ENCODE data around the gene IP6K1.

IP6K1 gene

DNA sequence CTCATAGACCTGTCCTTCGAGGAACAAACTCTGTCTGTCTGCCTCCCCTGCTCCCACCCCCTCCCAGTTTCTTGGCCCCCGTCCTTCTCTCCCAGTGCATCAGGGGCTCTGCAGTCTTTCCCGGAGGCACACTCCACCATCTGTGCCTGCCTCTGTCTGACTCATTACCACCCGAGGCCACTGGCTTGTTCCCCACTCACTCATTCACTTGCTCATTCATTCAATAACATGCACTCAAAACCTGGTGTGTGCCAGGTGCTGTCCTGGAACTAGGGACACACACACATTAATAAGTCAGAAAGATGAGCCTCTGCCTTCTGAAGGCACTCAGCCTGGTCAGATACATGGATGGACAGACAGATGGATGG, 79.2 kb downstream of the IP6K1 start:
- ChIA-PET CTCF (no interaction called here), POLR2A (no interaction called here)
- no peak for DNase-seq (ENCODE audit: extremely low spot score)
- no peak for TF ChIP-seq ARNT (IDR thresholded peaks at IDR 0.05)
- no peak for TF ChIP-seq FOXA1 (IDR thresholded peaks at IDR 0.05)
- no peak for TF ChIP-seq L3MBTL2 (conservative IDR thresholded peaks at IDR 0.05)
- TF ChIP-seq, protein P1, sequence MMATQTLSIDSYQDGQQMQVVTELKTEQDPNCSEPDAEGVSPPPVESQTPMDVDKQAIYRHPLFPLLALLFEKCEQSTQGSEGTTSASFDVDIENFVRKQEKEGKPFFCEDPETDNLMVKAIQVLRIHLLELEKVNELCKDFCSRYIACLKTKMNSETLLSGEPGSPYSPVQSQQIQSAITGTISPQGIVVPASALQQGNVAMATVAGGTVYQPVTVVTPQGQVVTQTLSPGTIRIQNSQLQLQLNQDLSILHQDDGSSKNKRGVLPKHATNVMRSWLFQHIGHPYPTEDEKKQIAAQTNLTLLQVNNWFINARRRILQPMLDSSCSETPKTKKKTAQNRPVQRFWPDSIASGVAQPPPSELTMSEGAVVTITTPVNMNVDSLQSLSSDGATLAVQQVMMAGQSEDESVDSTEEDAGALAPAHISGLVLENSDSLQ (IDR thresholded peaks at IDR 0.05): no peak
- no peak for TF ChIP-seq TARDBP (IDR thresholded peaks at IDR 0.05)
- no peak for TF ChIP-seq FOXK2 (IDR thresholded peaks at IDR 0.05)
- no peak for TF ChIP-seq FOXM1 (IDR thresholded peaks at IDR 0.05; ENCODE audit: borderline replicate concordance)
- TF ChIP-seq CTBP1 (IDR thresholded peaks at IDR 0.05; ENCODE audit: borderline replicate concordance): no peak
- no peak for TF ChIP-seq ELF4 (IDR thresholded peaks at IDR 0.05)
- no peak for TF ChIP-seq HDGF (IDR thresholded peaks at IDR 0.05; ENCODE audit: borderline replicate concordance)
- no peak for TF ChIP-seq SP1 (IDR thresholded peaks at IDR 0.05)
- no peak for TF ChIP-seq LEF1 (IDR thresholded peaks at IDR 0.05; ENCODE audit: borderline replicate concordance)

- POLR2A ChIA-PET: interaction anchor here (1.0 kb wide), 1 partner anchor 16 kb away, joined by 4 read pairs; no protein-coding TSS in a partner anchor
- CTCF ChIA-PET: no interaction called here
- DNase-seq (ENCODE audit: extremely low spot score): no peak
- TF ChIP-seq BHLHE40 (IDR thresholded peaks at IDR 0.05; ENCODE audit: borderline replicate concordance) (no peak), HDGF (IDR thresholded peaks at IDR 0.05; ENCODE audit: borderline replicate concordance) (no peak)
These were observed 79.8 kb downstream of the IP6K1 start for GRCh38 chr3:49706456-49707112.

DNA sequence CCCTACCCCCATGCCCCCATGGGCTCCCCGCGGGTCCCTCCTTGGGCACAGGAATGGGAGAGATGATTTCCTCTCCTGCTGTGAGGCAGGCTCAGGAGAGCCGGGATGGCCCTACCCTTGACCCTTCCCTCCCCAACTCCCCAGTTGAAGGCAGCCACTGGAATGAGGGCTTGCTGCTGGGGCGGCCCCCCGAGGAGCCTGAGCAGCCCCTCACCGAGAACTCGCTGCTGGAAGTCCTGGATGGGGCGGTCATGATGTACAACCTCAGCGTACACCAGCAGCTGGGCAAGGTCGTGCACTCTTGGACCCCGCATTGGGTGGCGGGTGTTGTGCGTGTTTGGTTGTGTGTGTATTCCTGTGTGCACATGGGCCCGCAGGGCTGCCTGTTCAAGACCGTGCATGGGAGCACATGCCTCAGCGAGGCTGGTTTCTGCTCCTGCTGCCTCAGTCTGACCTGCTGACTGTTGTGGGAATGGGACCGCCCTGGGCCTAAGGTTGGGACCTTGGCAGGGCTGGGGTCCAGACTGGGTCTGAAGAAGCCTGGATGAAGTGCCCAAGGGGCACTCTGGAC, 80.9 kb downstream of the IP6K1 start:
- TF ChIP-seq ARNT (IDR thresholded peaks at IDR 0.05): no peak
- TF ChIP-seq TARDBP (IDR thresholded peaks at IDR 0.05): no peak
- TF ChIP-seq LEF1 (IDR thresholded peaks at IDR 0.05; ENCODE audit: borderline replicate concordance): no peak
- TF ChIP-seq, protein P1 (IDR thresholded peaks at IDR 0.05): no peak
- no peak for TF ChIP-seq FOXK2 (IDR thresholded peaks at IDR 0.05)
- TF ChIP-seq ZNF384 (IDR thresholded peaks at IDR 0.05): no peak
- no peak for TF ChIP-seq SP1 (IDR thresholded peaks at IDR 0.05)
- TF ChIP-seq BHLHE40 (IDR thresholded peaks at IDR 0.05; ENCODE audit: borderline replicate concordance): no peak
- TF ChIP-seq NFRKB (IDR thresholded peaks at IDR 0.05): no peak
- no peak for TF ChIP-seq CTBP1 (IDR thresholded peaks at IDR 0.05; ENCODE audit: borderline replicate concordance)
- no peak for TF ChIP-seq FOXM1 (IDR thresholded peaks at IDR 0.05; ENCODE audit: borderline replicate concordance)
- no peak for TF ChIP-seq FOXA1 (IDR thresholded peaks at IDR 0.05)
- TF ChIP-seq HDGF (IDR thresholded peaks at IDR 0.05; ENCODE audit: borderline replicate concordance): no peak
- no peak for TF ChIP-seq ELF4 (IDR thresholded peaks at IDR 0.05)
- TF ChIP-seq L3MBTL2 (conservative IDR thresholded peaks at IDR 0.05): no peak
- TF ChIP-seq SUZ12 (IDR thresholded peaks at IDR 0.05): no peak
- no peak for DNase-seq (ENCODE audit: extremely low spot score)
- ChIA-PET CTCF (no interaction called here), POLR2A (interaction anchor here (1.0 kb wide), 1 partner anchor 17 kb away, joined by 4 read pairs; no protein-coding TSS in a partner anchor)

- no peak for DNase-seq (ENCODE audit: extremely low spot score)
- TF ChIP-seq ELF4 (IDR thresholded peaks at IDR 0.05) (no peak), SP1 (IDR thresholded peaks at IDR 0.05) (no peak), NFRKB (IDR thresholded peaks at IDR 0.05) (no peak), FOXK2 (IDR thresholded peaks at IDR 0.05) (no peak), FOXM1 (IDR thresholded peaks at IDR 0.05; ENCODE audit: borderline replicate concordance) (no peak), ZNF384 (IDR thresholded peaks at IDR 0.05) (no peak), L3MBTL2 (conservative IDR thresholded peaks at IDR 0.05) (no peak), SUZ12 (IDR thresholded peaks at IDR 0.05) (no peak), ARNT (IDR thresholded peaks at IDR 0.05) (no peak), TARDBP (IDR thresholded peaks at IDR 0.05) (no peak), HDGF (IDR thresholded peaks at IDR 0.05; ENCODE audit: borderline replicate concordance) (no peak), LEF1 (IDR thresholded peaks at IDR 0.05; ENCODE audit: borderline replicate concordance) (no peak), BHLHE40 (IDR thresholded peaks at IDR 0.05; ENCODE audit: borderline replicate concordance) (no peak), CTBP1 (IDR thresholded peaks at IDR 0.05; ENCODE audit: borderline replicate concordance) (no peak), FOXA1 (IDR thresholded peaks at IDR 0.05) (no peak)
- TF ChIP-seq, protein P1 (IDR thresholded peaks at IDR 0.05): no peak
- ChIA-PET CTCF (no interaction called here), POLR2A (no interaction called here)
These were observed 81.7 kb downstream of the IP6K1 start for GRCh38 chr3:49704629-49705028.

GRCh38 chr3:49703956-49704355, 82.4 kb downstream of the IP6K1 start:
- CTCF ChIA-PET: no interaction called here
- no peak for TF ChIP-seq SP1 (IDR thresholded peaks at IDR 0.05)
- TF ChIP-seq, protein P1 (IDR thresholded peaks at IDR 0.05): no peak
- no peak for TF ChIP-seq BHLHE40 (IDR thresholded peaks at IDR 0.05; ENCODE audit: borderline replicate concordance)
- no peak for TF ChIP-seq ARNT (IDR thresholded peaks at IDR 0.05)
- no peak for TF ChIP-seq SUZ12 (IDR thresholded peaks at IDR 0.05)
- no peak for TF ChIP-seq HDGF (IDR thresholded peaks at IDR 0.05; ENCODE audit: borderline replicate concordance)
- no peak for TF ChIP-seq FOXM1 (IDR thresholded peaks at IDR 0.05; ENCODE audit: borderline replicate concordance)
- TF ChIP-seq CTBP1 (IDR thresholded peaks at IDR 0.05; ENCODE audit: borderline replicate concordance): no peak
- no peak for TF ChIP-seq FOXA1 (IDR thresholded peaks at IDR 0.05)
- no peak for TF ChIP-seq NFRKB (IDR thresholded peaks at IDR 0.05)
- no peak for TF ChIP-seq ZNF384 (IDR thresholded peaks at IDR 0.05)
- TF ChIP-seq ELF4 (IDR thresholded peaks at IDR 0.05): no peak
- TF ChIP-seq FOXK2 (IDR thresholded peaks at IDR 0.05): no peak
- no peak for TF ChIP-seq TARDBP (IDR thresholded peaks at IDR 0.05)
- no peak for DNase-seq (ENCODE audit: extremely low spot score)
- POLR2A ChIA-PET: no interaction called here
